ENCODE data around the gene MROH8.

GRCh38 chr20:37131486-37131885 lies 47.9 kb downstream of the MROH8 start:
- TF ChIP-seq TCF7 (CRISPR knock-in tag; IDR thresholded peaks at IDR 0.05; ENCODE audit: low read depth) (no peak), ZSCAN18 (CRISPR knock-in tag; IDR thresholded peaks at IDR 0.05) (no peak), CTCF (IDR thresholded peaks at IDR 0.05) (no peak), SP1 (CRISPR knock-in tag; conservative IDR thresholded peaks at IDR 0.05) (no peak)
